ENCODE measurements around the gene GCHFR. TPM values are rescaled to one million over a fixed set of nuclear protein-coding genes. Genes with fewer than 3 reads are reported as not detected.

Gene GCHFR
- total RNA-seq, 1 donor from 2014 or later: 2.8 TPM

DNA sequence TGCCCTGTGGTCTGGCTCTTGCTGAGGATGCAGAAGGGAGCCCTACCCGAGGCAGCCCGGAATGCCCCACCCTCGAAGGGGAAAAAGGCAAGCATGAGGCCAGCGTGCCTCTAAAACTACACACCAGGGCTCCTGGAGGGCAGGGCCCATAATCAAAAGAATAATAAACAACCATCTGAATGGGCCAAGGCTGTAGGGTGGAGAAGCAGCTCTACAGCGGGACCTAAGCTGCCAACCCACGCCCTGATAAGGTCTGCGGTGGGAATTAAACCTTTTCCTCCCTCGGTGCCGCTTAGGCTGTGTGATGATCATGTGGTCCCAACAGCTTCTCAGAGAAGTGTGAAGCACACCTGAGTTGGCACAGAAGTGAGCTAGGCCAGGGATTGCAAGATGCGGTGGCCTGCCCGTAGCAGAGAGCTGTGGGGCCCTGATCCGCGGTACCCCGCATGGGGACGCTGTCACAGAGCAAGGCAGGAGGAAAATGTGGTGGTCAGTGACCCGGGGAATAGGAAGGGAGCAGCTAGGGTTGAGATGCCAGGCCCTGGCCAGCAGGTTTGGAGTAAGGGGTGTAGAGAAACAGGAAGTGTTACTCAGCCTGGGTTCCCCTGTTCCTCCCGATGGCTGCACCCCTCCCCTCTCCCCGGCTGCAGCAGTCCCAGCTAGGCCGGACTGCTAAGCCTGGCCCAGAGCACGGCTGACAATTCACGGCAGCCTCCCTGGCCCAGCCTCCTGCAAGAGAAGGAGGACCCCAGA lies 4.8 kb downstream of the GCHFR start:
- Histone ChIP-seq H2AFZ (replicated peaks) (no peak overlapping the region), H3F3A (ENCODE audit: low read depth) (peaks cover 27% of the 10 kb centered on the region), H3K4me3 (no peak overlapping the region), H3K4me2 (no peak overlapping the region), H3K4me1 (peaks cover 27% of the 10 kb centered on the region), H3K79me2 (ENCODE audit: low read depth) (no peaks in the 10 kb centered on the region), H3K9me3 (ENCODE audit: low read depth) (no peaks in the 10 kb centered on the region), H3K36me3 (no peaks in the 10 kb centered on the region), H3K27ac (no peak overlapping the region), H3K9ac (no peak overlapping the region), H4K20me1 (ENCODE audit: low read depth) (no peaks in the 10 kb centered on the region), H3K27me3 (peaks cover 18% of the 10 kb centered on the region)
- no peak for TF ChIP-seq EZH2phosphoT487 (IDR thresholded peaks at IDR 0.05)
- TF ChIP-seq, protein P1, sequence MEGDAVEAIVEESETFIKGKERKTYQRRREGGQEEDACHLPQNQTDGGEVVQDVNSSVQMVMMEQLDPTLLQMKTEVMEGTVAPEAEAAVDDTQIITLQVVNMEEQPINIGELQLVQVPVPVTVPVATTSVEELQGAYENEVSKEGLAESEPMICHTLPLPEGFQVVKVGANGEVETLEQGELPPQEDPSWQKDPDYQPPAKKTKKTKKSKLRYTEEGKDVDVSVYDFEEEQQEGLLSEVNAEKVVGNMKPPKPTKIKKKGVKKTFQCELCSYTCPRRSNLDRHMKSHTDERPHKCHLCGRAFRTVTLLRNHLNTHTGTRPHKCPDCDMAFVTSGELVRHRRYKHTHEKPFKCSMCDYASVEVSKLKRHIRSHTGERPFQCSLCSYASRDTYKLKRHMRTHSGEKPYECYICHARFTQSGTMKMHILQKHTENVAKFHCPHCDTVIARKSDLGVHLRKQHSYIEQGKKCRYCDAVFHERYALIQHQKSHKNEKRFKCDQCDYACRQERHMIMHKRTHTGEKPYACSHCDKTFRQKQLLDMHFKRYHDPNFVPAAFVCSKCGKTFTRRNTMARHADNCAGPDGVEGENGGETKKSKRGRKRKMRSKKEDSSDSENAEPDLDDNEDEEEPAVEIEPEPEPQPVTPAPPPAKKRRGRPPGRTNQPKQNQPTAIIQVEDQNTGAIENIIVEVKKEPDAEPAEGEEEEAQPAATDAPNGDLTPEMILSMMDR (IDR thresholded peaks at IDR 0.05): no peak
- TF ChIP-seq EZH2 (IDR thresholded peaks at IDR 0.05): no peak
- H3K27ac Mint-ChIP-seq: no peak overlapping the region
- no peak for DNase-seq (ENCODE audit: low spot score)
- peaks cover 37% of the 10 kb centered on the region for H3K4me1 Mint-ChIP-seq
- peaks cover 4% of the 10 kb centered on the region for H3K36me3 Mint-ChIP-seq
- H3K27me3 Mint-ChIP-seq (ENCODE audit: insufficient read depth, low read depth): peaks cover 8% of the 10 kb centered on the region
- H3K4me3 Mint-ChIP-seq: no peak overlapping the region
- no peaks in the 10 kb centered on the region for H3K9me3 Mint-ChIP-seq

DNA sequence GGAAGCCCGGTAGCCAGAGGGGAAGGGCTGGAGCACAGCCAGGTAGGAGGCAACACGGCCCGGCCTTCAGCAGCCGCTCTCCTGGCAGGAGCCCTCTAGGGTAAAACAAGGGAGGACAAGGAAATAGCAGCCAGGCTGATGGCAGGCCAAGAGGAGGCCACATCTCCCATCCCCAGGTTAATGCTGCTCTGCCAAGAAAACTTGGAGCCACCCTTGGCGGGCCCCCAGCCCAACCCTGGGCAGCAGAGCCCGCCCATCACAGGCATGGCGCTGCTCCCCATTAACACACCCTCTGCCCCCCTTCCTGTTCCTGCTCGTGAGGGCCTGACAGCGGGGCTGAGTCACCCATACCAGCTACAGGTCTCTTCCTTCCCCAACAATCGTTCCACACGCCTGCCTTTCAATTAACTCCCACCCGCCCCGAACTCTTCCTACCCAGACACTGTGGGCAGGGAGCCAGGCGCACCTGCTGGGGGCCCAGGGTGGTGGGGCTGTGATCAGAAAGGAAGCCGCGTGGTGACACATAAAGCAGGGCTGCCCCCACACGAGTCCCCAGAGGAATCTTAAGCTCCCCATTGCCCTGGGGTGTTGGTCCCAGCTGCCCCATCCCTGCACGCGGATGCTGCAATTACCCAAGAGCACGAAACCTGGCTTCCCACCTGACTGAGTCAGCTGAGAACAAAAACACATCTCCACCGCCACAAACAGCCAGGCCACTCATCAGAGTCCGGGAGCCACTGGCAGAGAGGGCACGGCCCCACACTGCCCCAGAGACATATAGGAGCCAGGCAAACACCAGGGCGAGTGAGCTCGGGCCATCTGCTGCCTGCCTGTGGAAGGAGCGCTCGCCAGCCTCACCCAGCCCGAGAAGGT lies 5.6 kb downstream of the GCHFR start, which contains the start of gene C15orf62:
Gene C15orf62, plus strand, starts transcription at position 707 of the 873 bp plus-strand sequence. CDS start 516 bp downstream, outside the sequence.
- Mint-ChIP-seq H3K4me3 (no peak within 1 kb of the TSS), H3K9me3 (no peaks in the 10 kb centered on the region), H3K4me1 (peaks cover 36% of the 10 kb centered on the region), H3K27me3 (ENCODE audit: insufficient read depth, low read depth) (peaks cover 8% of the 10 kb centered on the region), H3K27ac (no peak within 1 kb of the TSS), H3K36me3 (peaks cover 4% of the 10 kb centered on the region)
- Histone ChIP-seq H3K79me2 (ENCODE audit: low read depth) (no peaks in the 10 kb centered on the region), H3K4me2 (no peak within 1 kb of the TSS), H3F3A (ENCODE audit: low read depth) (peaks cover 19% of the 10 kb centered on the region), H4K20me1 (ENCODE audit: low read depth) (no peaks in the 10 kb centered on the region), H3K27me3 (peaks cover 10% of the 10 kb centered on the region), H3K4me1 (peaks cover 21% of the 10 kb centered on the region), H3K27ac (no peak within 1 kb of the TSS), H3K4me3 (no peak within 1 kb of the TSS), H2AFZ (replicated peaks) (no peak within 1 kb of the TSS), H3K9ac (no peak within 1 kb of the TSS), H3K9me3 (ENCODE audit: low read depth) (no peaks in the 10 kb centered on the region), H3K36me3 (no peaks in the 10 kb centered on the region)
- TF ChIP-seq, protein P1 (IDR thresholded peaks at IDR 0.05): no peak
- TF ChIP-seq EZH2phosphoT487 (IDR thresholded peaks at IDR 0.05): no peak
- no peak for TF ChIP-seq EZH2 (IDR thresholded peaks at IDR 0.05)
- DNase-seq (ENCODE audit: low spot score): no peak

DNA sequence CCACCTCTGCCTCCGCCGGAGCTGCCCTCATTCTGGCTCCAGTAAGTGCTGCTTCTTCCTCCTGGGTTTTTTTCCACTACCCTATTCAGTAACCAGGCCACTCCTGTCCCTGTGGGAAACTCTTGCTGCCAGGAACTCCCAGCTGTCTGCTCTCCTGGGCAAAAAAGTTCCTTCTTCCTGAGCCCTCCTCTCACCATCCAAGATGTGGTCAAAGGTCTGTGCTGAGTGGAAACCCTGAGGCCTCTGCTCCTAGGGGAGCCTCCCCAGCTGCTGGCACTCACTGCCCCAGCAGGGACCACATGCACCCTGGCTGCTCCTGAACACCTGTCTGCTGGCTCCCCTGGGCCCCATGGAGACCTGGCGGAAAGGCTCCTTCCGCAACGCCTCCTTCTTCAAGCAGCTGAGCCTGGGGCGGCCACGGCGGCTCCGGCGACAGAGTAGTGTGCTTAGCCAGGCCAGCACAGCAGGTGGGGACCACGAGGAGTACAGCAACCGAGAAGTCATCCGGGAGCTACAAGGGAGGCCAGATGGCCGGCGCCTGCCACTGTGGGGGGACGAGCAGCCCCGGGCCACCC lies 6.4 kb downstream of the GCHFR start:
- Histone ChIP-seq H3K27ac (no peak overlapping the region), H3K4me1 (peaks cover 16% of the 10 kb centered on the region), H2AFZ (replicated peaks) (no peak overlapping the region), H4K20me1 (ENCODE audit: low read depth) (no peaks in the 10 kb centered on the region), H3K4me3 (no peak overlapping the region), H3K4me2 (no peak overlapping the region), H3K27me3 (peaks cover 3% of the 10 kb centered on the region), H3K36me3 (no peaks in the 10 kb centered on the region), H3K79me2 (ENCODE audit: low read depth) (no peaks in the 10 kb centered on the region), H3K9me3 (ENCODE audit: low read depth) (no peaks in the 10 kb centered on the region), H3K9ac (no peak overlapping the region), H3F3A (ENCODE audit: low read depth) (peaks cover 12% of the 10 kb centered on the region)
- Mint-ChIP-seq H3K4me3 (no peak overlapping the region), H3K4me1 (peaks cover 28% of the 10 kb centered on the region), H3K27me3 (ENCODE audit: insufficient read depth, low read depth) (peaks cover 7% of the 10 kb centered on the region), H3K27ac (no peak overlapping the region), H3K36me3 (peaks cover 9% of the 10 kb centered on the region), H3K9me3 (no peaks in the 10 kb centered on the region)
- DNase-seq (ENCODE audit: low spot score): no peak
- TF ChIP-seq EZH2phosphoT487 (IDR thresholded peaks at IDR 0.05): no peak
- no peak for TF ChIP-seq EZH2 (IDR thresholded peaks at IDR 0.05)
- TF ChIP-seq, protein P1 (IDR thresholded peaks at IDR 0.05): no peak
